Activated effector memory CD4-positive, alpha-beta T cell treated with anti-CD3 and anti-CD28 coated beads, Interleukin-2, amount 50 U/mL, for 16 hours (primary cell): ENCODE measurements around the gene FFAR1.

ENCODE experiments used
- DNase-seq: peaks from one replicate; pipeline ENCODE4 v3.0.0-alpha.2; 2020

The FFAR1 gene

GRCh38 chr19:35347171-35347929 is at the start of gene FFAR1:
TSS of gene FFAR1 (plus strand) at chr19:35347902. CDS start at chr19:35351552, 3,650 bp downstream.
- peak; percentile 73 for DNase-seq

DNA sequence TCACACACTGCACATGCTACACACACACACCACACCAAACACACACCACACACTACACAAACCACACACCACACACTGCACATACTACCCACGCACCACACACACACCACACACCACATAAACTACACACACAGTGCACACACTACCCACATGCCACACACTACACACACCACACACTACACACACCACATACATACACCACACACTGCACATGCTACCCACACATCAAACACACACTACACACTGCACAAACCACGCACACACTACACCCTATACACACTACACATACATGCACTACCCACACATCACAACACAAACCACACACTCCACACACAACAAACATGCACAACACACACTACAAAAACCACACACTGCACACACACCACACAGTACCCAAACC is 49.8 kb upstream of the FFAR1 start:
- DNase-seq: no peak

DNA sequence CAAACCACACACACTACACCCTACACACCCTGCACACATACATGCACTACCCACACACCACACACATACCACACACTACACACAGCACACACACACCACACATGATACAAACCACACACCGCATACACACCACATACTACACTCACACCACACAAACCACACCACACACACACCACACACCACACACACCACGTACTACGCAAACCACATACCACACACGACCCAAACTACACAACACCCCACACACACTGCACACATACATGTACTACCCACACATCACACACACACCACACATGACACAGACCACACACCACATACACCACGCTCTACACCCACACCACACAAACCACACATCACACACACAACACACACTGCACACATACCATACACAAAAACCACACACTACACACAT is 49.1 kb upstream of the FFAR1 start:
- DNase-seq: no peak

DNA sequence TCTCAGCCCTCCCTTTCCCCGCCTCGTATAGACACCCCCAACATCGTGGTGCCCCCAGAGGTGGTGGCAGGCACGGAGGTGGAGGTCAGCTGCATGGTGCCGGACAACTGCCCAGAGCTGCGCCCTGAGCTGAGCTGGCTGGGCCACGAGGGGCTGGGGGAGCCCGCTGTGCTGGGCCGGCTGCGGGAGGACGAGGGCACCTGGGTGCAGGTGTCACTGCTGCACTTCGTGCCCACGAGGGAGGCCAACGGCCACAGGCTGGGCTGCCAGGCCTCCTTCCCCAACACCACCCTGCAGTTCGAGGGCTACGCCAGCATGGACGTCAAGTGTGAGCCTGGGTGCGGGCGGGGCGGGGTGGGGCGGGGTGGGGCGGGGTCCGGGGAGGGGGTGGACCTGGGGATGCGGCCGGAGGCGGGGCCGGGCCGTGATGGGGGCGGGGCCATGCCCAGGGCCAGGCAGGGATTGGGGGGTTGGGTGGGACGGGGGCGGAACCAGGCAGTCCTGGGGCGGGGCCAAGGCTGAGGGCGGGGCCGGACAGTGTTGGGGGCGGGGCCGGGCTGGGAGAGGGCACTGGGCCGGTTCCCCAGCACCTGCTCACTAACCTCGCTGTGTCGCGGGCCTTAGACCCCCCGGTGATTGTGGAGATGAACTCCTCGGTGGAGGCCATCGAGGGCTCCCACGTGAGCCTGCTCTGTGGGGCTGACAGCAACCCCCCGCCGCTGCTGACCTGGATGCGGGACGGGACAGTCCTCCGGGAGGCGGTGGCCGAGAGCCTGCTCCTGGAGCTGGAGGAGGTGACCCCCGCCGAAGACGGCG is 48.0 kb upstream of the FFAR1 start:
- DNase-seq: no peak

DNA sequence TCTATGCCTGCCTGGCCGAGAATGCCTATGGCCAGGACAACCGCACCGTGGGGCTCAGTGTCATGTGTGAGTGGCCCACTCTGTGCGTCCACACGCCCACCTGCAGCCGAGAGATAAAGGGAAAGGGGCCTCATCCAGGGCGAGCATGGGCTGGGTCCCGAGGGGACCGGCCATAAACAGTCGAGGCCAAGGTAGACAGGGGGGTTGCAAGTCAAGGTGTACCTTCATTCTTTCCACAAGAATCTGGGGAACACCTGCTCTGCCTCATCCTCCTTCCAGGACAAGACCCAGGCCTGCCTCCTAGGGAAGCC is 47.4 kb upstream of the FFAR1 start:
- DNase-seq: no peak

DNA sequence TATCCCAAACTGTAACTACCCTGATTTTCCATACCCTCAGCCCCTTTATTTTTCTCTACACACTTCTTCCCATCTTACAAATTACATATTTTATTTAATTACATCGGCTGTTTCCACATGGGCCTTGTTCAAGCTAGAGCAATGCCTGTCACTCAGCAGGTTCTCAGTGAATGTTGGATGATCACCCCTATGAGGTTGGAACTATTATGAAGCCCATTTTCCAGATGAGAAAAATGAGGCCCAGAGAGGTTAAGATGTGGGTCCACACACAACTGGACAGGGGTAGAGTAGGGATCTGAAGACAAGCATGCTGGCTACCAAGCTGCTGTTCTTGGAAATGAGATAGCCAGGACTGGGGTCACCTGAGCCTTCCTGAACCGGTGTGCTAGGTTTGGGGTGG is 45.7 kb upstream of the FFAR1 start:
- no peak for DNase-seq

DNA sequence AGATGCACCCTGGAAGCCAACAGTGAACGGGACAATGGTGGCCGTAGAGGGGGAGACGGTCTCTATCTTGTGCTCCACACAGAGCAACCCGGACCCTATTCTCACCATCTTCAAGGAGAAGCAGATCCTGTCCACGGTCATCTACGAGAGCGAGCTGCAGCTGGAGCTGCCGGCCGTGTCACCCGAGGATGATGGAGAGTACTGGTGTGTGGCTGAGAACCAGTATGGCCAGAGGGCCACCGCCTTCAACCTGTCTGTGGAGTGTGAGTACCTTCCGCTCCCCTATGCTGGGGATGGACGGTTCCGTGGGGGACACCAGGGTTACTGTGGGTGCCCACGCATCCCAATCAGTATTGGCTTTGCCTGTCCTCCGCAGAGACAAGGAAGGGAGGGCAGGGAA is 45.3 kb upstream of the FFAR1 start:
- DNase-seq: no peak

DNA sequence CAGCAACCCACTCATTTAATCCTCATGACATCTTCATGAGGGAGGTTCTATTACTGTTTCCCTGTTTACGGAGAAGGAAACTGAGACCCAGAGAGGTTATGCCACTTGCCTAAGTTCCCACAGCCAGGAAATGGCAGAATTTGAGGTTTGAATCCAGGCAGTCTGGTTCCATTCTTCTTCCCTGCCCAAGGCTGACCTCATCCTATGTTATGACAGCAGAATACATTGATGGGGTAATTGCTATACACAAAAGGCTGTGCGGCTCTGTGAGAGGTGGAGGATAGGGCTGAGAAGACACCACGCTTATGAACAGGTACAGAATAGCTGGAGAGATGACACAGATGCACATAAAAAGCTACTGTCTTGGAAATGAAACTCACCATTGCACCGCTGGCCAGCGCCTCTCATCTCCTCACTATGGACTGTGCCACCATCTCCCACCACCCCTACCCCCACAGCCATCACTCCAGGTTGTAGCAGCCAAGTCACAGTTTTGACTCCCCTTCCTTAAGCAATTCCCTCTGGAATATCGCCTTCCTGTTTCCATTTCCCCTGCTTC is 44.3 kb upstream of the FFAR1 start:
- DNase-seq: no peak

DNA sequence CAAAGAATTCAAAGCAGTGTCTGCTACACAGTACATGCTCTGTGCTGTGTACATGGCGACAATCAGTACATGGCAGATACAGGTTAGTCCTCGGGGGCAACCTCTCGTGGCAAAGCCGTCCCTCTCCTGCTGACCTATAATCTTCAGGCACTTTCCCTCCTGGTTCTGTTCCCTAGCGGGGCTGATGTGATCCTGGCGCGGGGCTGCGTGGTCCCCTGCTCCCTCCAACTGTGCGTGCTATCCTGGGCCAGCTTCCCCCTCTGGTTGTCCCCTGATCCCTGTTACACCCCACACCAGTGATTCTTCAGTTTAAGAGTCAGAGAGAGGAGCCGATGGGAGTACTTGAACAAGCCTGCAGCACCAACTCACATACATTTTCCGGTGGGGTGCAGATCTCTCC is 43.7 kb upstream of the FFAR1 start:
- no peak for DNase-seq

GRCh38 chr19:35305181-35305580 is 42.5 kb upstream of the FFAR1 start:
- DNase-seq: no peak

- no peak for DNase-seq
Observed at GRCh38 chr19:35306473-35307246, 41.0 kb upstream of the FFAR1 start.

DNA sequence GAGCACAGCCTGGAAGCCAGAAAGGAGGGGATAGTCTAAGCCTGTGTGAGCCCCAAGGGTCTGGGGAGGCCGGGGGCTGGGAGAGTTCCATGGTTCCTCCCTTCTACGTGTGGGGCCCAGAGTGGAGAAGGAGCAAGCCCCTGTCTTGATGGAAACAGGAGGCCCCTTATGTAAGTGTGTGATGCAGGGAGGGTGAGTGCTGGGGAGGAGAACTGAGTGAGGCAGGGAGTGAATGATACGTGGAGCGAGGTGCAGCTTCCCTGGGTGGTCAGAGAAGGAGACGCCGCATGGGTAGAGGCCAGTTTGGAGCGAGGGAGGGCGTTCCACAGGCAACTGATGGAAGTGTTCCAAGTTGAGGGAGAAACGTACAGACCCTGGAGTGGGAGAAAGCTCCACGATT is 39.8 kb upstream of the FFAR1 start:
- no peak for DNase-seq

- no peak for DNase-seq
Observed at GRCh38 chr19:35308910-35309309, 38.8 kb upstream of the FFAR1 start.

GRCh38 chr19:35309481-35310279 is 38.0 kb upstream of the FFAR1 start:
- DNase-seq: no peak

DNA sequence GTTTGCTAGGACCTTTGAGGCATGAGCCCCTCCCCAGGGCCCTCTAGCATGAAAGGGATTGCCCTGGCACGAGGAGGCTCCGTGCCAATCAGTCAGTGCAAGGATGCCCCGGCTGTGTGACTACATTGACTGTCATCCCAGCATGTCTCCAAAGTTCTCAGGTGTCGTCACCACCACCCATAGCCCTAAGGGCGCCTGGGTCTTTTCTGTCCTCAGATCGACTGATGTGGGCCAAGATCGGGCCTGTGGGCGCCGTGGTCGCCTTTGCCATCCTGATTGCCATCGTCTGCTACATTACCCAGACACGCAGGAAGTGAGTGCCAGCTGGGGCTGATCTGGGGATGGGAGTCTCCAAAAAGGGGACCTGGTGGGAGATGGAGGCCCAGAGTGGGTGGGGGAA is 37.4 kb upstream of the FFAR1 start:
- DNase-seq: no peak

GRCh38 chr19:35310811-35311465 is 36.8 kb upstream of the FFAR1 start:
- no peak for DNase-seq

- DNase-seq: no peak
Observed at GRCh38 chr19:35311901-35312665, 35.6 kb upstream of the FFAR1 start.

- no peak for DNase-seq
Observed at GRCh38 chr19:35313587-35313986, 34.1 kb upstream of the FFAR1 start.

DNA sequence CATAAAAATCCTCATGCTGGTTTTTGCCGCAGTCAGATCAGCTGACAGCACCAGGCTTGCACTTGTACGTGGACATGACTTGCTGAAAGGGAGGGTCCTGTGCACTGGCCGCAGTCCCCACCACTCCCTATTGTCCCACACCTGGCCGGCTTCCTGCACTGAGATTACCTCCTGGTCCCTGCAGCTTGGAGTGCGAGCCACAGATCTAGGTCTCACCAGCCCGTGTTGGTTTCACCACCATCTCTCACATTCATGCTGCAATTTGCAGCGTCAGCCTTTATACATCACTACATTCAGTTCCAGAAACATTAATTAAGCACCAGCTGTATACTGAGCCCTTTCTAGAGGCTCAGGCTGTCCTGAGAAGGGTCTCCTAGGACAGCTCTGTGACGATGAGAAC is 33.7 kb upstream of the FFAR1 start:
- no peak for DNase-seq

GRCh38 chr19:35314858-35315470 is 32.7 kb upstream of the FFAR1 start:
- no peak for DNase-seq

- DNase-seq: no peak
Observed at GRCh38 chr19:35315883-35316282, 31.8 kb upstream of the FFAR1 start.
